A673 (cell line): ENCODE measurements around the gene OR14C36. TPM values are rescaled to one million over a fixed set of nuclear protein-coding genes. Genes with fewer than 3 reads are reported as not detected.

Source experiments
- BruUV-seq: library from RNA; stranded (reverse); fragments of 400-500 nt; replicated peaks from 2 replicates; lab custom pipeline; 2021; lab: Mats Ljungman, UMichigan
- CTCF ChIA-PET: fragments of 300-600 bp; sonication (Branson Sonifier 250); formaldehyde crosslinking; loops from one replicate; lab custom pipeline; 2022; ENCODE audit warnings: antibody characterized with exemption; lab: Charles Lee
- POLR2A ChIA-PET: fragments of 300-600 bp; sonication (Branson Sonifier 250); formaldehyde crosslinking; loops from one replicate; lab custom pipeline; 2022; ENCODE audit warnings: antibody characterized with exemption; ENCODE audit not compliant: low non-redundant PET; lab: Charles Lee
- DNase-seq: peaks from one replicate; pipeline ENCODE4 v3.0.0-alpha.2; 2015; ENCODE audit warnings: low spot score
- H3K27ac ChIP-seq: fragments of 200-600 bp; sonication (generic); 2 replicates; pipeline ENCODE4 v1.5.1; 2016; ENCODE audit warnings: mixed run types, low read depth, mild to moderate bottlenecking, mixed read lengths, antibody characterized with exemption, low read length; ENCODE audit not compliant: poor library complexity, severe bottlenecking
- H3K27me3 ChIP-seq: fragments of 200-600 bp; sonication (generic); replicated peaks from 2 replicates; pipeline ENCODE4 v1.6.1; 2017; ENCODE audit warnings: mixed run types, low read depth, mild to moderate bottlenecking, mixed read lengths, antibody characterized with exemption, low read length; ENCODE audit not compliant: insufficient read depth, poor library complexity
- H3K36me3 ChIP-seq: fragments of 200-600 bp; sonication (generic); 2 replicates; pipeline ENCODE4 v1.6.1; 2016; ENCODE audit warnings: mixed run types, mild to moderate bottlenecking, mixed read lengths, antibody characterized with exemption, low read length; ENCODE audit not compliant: insufficient read depth, poor library complexity, severe bottlenecking
- H3K4me1 ChIP-seq: fragments of 200-600 bp; sonication (generic); 2 replicates; pipeline ENCODE4 v1.6.1; 2017; ENCODE audit warnings: mixed run types, mild to moderate bottlenecking, mixed read lengths, antibody characterized with exemption, low read length; ENCODE audit not compliant: insufficient read depth, poor library complexity, severe bottlenecking
- H3K4me3 ChIP-seq: fragments of 200-600 bp; sonication (generic); 2 replicates; pipeline ENCODE4 v1.5.1; 2016; ENCODE audit warnings: low read depth, mixed run types, mild to moderate bottlenecking, mixed read lengths, low read length; ENCODE audit not compliant: poor library complexity, severe bottlenecking
- H3K9me3 ChIP-seq: fragments of 200-600 bp; sonication (generic); 2 replicates; pipeline ENCODE4 v1.6.1; 2016; ENCODE audit warnings: mixed run types, low read depth, mild to moderate bottlenecking, mixed read lengths, antibody characterized with exemption, low read length; ENCODE audit not compliant: poor library complexity, severe bottlenecking
- CTCF ChIP-seq: fragments of 300-800, 200-600 bp; sonication (generic); conservative IDR thresholded peaks from 2 replicates; pipeline ENCODE4 v1.5.1; 2017; ENCODE audit warnings: low read depth, mild to moderate bottlenecking, antibody characterized with exemption, low read length, moderate library complexity, mixed read lengths
- EZH2 ChIP-seq: fragments of 200-600 bp; sonication (generic); IDR thresholded peaks from 2 replicates; pipeline ENCODE4 v1.6.1; 2017; ENCODE audit warnings: borderline replicate concordance, low read depth, mild to moderate bottlenecking, mixed read lengths, antibody characterized with exemption, low read length; ENCODE audit not compliant: poor library complexity, severe bottlenecking
- intact Hi-C: fragments of 100-400 bp; cut with micrococcal nuclease; formaldehyde crosslinking; loops from one replicate; pipeline ENCODE4 v1.10.0; 2022; ENCODE audit not compliant: unreplicated experiment
- total RNA-seq: library from RNA; stranded (reverse); gene quantifications from 2 replicates; pipeline ENCODE4 v1.2.3, GENCODE V29; 2021

The OR14C36 gene
- total RNA-seq, 1 experiment from 2014 or later: not detected

- H3K4me3 ChIP-seq: no peak overlapping the region
- no peaks in the 10 kb centered on the region for H3K27me3 ChIP-seq
- no TSS peak for BruUV-seq
- intact Hi-C loops: no loop called here
- H3K36me3 ChIP-seq: no peaks in the 10 kb centered on the region
- TF ChIP-seq EZH2 (no peak), CTCF (no peak)
- H3K4me1 ChIP-seq: no peaks in the 10 kb centered on the region
- CTCF ChIA-PET: no interaction called here
- POLR2A ChIA-PET: no interaction called here
- no peak overlapping the region for H3K27ac ChIP-seq
- no peaks in the 10 kb centered on the region for H3K9me3 ChIP-seq
- DNase-seq: no peak
Measured at GRCh38 chr1:248376916-248377315, 28.3 kb downstream of the OR14C36 start.

DNA sequence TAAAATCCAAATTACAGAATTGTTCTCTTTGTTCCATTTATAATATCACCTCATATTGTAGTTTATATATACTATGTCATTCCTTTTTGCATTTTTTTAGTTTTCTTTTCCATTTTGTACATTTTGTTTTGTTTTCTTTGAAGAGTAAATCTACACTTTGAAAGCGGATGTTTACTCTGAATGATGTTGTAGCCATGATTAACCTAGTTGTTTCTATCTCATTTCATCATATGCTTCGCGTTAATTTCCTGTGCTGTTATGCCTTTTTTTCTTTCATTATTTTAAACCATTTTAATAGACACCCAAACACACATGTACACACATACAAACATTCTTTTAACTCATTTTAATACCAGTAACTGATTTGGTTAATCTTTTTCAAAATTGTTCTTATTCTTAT, 32.3 kb downstream of the OR14C36 start:
- Histone ChIP-seq H3K4me3 (no peak overlapping the region), H3K27ac (no peak overlapping the region), H3K9me3 (no peaks in the 10 kb centered on the region), H3K4me1 (no peaks in the 10 kb centered on the region), H3K36me3 (no peaks in the 10 kb centered on the region), H3K27me3 (no peaks in the 10 kb centered on the region)
- DNase-seq: no peak
- CTCF ChIA-PET: no interaction called here
- TF ChIP-seq EZH2: no peak
- TF ChIP-seq CTCF: no peak
- BruUV-seq: no TSS peak
- intact Hi-C loops: no loop called here
- POLR2A ChIA-PET: no interaction called here

- BruUV-seq: no TSS peak
- ChIA-PET CTCF (no interaction called here), POLR2A (no interaction called here)
- Histone ChIP-seq H3K27ac (no peak overlapping the region), H3K27me3 (no peaks in the 10 kb centered on the region), H3K4me1 (no peaks in the 10 kb centered on the region), H3K4me3 (no peak overlapping the region), H3K9me3 (no peaks in the 10 kb centered on the region), H3K36me3 (no peaks in the 10 kb centered on the region)
- TF ChIP-seq CTCF (no peak), EZH2 (no peak)
- intact Hi-C loops: no loop called here
- no peak for DNase-seq
Measured at GRCh38 chr1:248388426-248388825, 39.9 kb downstream of the OR14C36 start.
